ENCODE measurements around the gene PYGO1.
"Not testable (repeated sequence)": the region's sequence is repeated elsewhere in the genome, so short reads cannot be mapped to it uniquely, and the experiment has no call there.

PYGO1 gene

DNA sequence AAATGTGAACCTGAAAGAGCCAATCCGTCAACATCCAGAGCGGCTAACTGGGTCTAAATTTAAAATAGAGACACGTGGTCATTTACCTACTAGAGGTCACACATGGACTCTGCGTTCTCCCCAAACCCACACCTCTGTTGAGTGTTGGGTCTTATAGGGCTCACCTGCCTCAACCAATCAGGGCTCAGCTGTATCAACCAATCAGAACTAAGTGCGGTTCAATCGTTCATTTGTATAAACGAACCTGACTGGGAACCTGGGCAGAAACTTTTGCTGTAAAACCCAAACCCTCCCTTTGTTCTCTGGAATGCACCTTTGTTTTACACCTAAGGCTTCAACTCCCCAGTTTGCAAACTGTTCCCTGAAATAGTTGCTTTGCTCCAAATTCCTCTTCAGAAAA, 89.0 kb downstream of the PYGO1 start:
- DNase-seq = no peak

DNA sequence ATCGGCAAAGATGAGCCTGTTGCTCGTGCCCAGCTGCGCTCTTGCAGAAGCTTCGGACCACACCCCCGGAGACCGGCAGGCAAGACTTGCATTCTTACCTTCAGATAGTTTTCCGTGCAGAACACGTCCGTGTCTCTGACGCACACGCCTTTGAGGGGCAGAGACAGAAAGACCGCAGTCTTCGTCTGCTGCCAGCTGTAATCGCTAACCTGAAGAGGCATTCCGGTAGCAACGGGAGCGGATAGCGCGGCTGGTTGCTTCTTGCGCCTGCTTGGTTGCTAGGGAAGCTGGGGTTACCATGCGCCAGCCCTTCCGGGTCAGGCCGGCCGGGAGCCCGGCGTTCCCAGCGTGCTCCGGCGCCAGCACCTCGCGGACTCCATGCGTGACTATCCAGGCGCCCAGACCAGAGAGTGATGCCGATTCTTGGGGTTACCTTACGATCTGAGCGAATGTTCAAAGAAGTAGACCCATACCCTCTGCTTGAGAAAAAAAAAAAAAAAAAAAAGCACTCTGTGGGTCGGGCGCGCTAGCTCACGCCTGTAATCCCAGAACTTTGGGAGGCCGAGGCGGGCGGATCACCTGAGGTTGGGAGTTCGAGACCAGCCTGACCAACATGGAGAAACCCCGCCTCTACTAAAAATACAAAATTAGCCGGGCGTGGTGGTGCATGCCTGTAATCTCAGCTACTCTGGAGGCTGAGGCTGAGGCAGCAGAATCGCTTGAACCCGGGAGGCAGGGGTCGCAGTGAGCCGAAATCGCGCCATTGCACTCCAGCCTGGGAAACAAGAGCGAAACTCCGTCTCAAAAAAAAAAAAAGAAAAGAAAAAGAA, 89.8 kb downstream of the PYGO1 start:
- DNase-seq = peak; percentile 89

DNA sequence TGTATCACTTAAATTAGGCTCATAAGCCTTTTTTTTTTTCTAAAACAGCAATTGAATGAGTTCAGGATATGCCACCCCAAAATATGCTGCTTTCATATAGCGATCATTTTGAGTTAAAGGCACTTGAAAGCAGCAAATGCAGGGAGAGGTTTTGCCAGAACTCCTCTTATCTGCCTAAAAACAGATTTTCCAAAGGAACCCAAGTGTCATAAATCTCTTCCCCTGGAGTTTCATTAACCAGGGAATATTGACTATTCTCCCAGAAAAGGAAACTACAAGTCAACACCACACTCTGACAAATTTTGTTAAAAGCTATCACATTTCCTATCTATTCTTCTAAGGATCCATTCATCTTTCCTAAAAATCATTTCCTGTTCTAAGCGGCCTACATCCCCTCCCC, 91.4 kb downstream of the PYGO1 start:
- DNase-seq = no peak

DNA sequence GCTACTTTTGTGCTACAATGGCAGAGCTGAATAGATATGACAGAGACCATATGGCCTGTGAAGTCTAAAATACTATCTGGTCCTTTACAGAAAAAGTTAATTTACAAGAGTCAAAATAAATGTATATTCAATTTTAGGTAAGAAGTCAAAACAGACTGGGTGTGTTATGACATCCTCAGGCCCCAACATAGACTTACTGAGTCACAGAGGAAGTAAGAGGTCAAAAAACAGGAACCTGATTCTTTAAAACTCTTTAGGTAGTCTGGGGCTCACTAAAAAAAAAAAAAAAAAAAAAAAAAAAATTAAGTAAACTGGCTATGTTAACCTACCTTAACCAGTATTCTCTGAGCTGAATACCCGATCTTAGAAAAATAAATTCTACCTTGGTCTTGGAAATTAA, 93.2 kb downstream of the PYGO1 start:
- DNase-seq = no peak

DNA sequence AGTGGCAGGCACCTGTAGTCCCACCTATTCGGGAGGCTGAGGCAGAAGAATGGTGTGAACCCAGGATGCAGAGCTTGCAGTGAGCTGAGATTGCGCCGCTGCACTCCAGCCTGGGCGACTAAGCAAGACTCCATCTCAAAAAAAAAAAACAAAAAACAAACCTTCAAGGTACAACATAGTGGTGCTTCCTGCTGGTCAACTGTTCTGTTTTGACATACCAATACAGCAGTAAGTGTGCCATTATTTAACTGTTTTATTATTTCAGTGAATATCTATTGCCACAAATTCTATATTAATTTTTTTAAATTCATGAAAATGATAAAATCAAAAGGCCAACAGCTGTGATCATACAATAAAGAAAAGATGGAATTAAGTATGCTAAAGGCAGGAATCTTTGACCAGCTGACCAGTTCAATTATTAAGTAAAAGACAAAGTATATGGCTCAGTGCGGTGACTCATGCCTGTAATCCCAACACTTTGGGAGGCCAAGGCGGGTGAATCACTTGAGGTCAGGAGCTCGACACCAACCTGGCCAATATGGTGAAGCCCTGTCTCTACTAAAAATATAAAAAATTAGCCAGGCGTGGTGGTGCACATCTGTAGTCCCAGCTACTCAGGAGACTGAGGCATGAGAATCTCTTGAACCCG, 99.1 kb downstream of the PYGO1 start:
- not testable (repeated sequence) for DNase-seq

Data from hematopoietic multipotent progenitor cell treated with erythropoietin and hydrocortisone succinate and interleukin-3 and kit ligand, for 8 days (in vitro differentiated cells).